Caco-2 (cell line): ENCODE data around the gene NME3. TPM values are rescaled to one million over a fixed set of nuclear protein-coding genes. Genes with fewer than 3 reads are reported as not detected.

Source experiments
- BruUV-seq: library from RNA; stranded (reverse); fragments of 400-500 nt; replicated peaks from 2 replicates; lab custom pipeline; 2021; lab: Mats Ljungman, UMichigan
- CTCF ChIA-PET: fragments of 300-600 bp; sonication (Branson Sonifier 250); formaldehyde crosslinking; loops from one replicate; lab custom pipeline; 2022; ENCODE audit warnings: antibody characterized with exemption; lab: Charles Lee
- POLR2A ChIA-PET: fragments of 300-600 bp; sonication (Branson Sonifier 250); formaldehyde crosslinking; loops from one replicate; lab custom pipeline; 2022; ENCODE audit warnings: antibody characterized with exemption; lab: Charles Lee
- DNase-seq, 2 experiments: peaks; one replicate each; pipeline versions ENCODE4 v3.0.0 to v3.0.0-alpha.2; 2020 to 2022
- H3K27me3 ChIP-seq: replicated peaks from 2 replicates; pipeline ENCODE4 v1.6.0; 2011; ENCODE audit warnings: low read length; ENCODE audit not compliant: control insufficient read depth, insufficient read depth
- H3K36me3 ChIP-seq: 2 replicates; pipeline ENCODE4 v1.5.1; 2011; ENCODE audit warnings: low read length; ENCODE audit not compliant: control insufficient read depth, insufficient read depth
- H3K4me1 ChIP-seq: fragments of 250-450 bp; sonication (Bioruptor Pico); 2 replicates; pipeline ENCODE4 v1.5.1; 2020; ENCODE audit warnings: mild to moderate bottlenecking
- H3K4me3 ChIP-seq: 2 replicates; pipeline ENCODE4 v1.5.1; 2011; ENCODE audit warnings: low read depth, mild to moderate bottlenecking, control low read depth, low read length
- H3K9me3 ChIP-seq: fragments of 250-450 bp; sonication (Bioruptor Pico); 2 replicates; pipeline ENCODE4 v1.5.1; 2020; ENCODE audit warnings: mild to moderate bottlenecking, moderate library complexity
- H3K27ac Mint-ChIP-seq: one replicate; pipeline ENCODE4 v1.8.0; 2022; ENCODE audit warnings: mixed read lengths; ENCODE audit not compliant: unreplicated experiment
- H3K27me3 Mint-ChIP-seq: one replicate; pipeline ENCODE4 v1.8.0; 2022; ENCODE audit warnings: mixed read lengths; ENCODE audit not compliant: insufficient read depth, unreplicated experiment
- H3K36me3 Mint-ChIP-seq: one replicate; pipeline ENCODE4 v1.8.0; 2022; ENCODE audit warnings: mild to moderate bottlenecking, mixed read lengths; ENCODE audit not compliant: insufficient read depth, unreplicated experiment
- H3K4me1 Mint-ChIP-seq: one replicate; pipeline ENCODE4 v1.8.0; 2022; ENCODE audit warnings: low read depth, mixed read lengths; ENCODE audit not compliant: unreplicated experiment
- H3K4me3 Mint-ChIP-seq: one replicate; pipeline ENCODE4 v1.8.0; 2022; ENCODE audit warnings: mild to moderate bottlenecking, moderate library complexity, mixed read lengths; ENCODE audit not compliant: unreplicated experiment
- H3K9me3 Mint-ChIP-seq: one replicate; pipeline ENCODE4 v1.8.0; 2022; ENCODE audit warnings: mixed read lengths; ENCODE audit not compliant: unreplicated experiment
- intact Hi-C: fragments of 100-400 bp; cut with micrococcal nuclease; formaldehyde crosslinking; loops from one replicate; pipeline ENCODE4 v1.10.0; 2022; ENCODE audit not compliant: unreplicated experiment
- total RNA-seq: library from RNA; stranded (reverse); gene quantifications from 2 replicates; pipeline ENCODE4 v1.2.3, GENCODE V29; 2022
- TF ChIP-seq, protein P1 (sequence below), 2 experiments: fragments of 200-600 bp in 1 of 2; IDR thresholded peaks; 1 replicate in 1 of 2; 2 replicates in 1 of 2; pipeline versions ENCODE4 v1.5.1 to v1.8.0; 2011 to 2022; ENCODE audit warnings: antibody characterized with exemption in 1 of 2, control low read depth in 1 of 2, inconsistent platforms in 1 of 2, low read depth in 1 of 2, low read length in 1 of 2, mild to moderate bottlenecking in 1 of 2, moderate library complexity in 1 of 2; ENCODE audit not compliant: insufficient read depth in 1 of 2, severe bottlenecking in 1 of 2, unreplicated experiment in 1 of 2

Gene NME3
- total RNA-seq, 1 experiment from 2014 or later, result 7.0 TPM

DNA sequence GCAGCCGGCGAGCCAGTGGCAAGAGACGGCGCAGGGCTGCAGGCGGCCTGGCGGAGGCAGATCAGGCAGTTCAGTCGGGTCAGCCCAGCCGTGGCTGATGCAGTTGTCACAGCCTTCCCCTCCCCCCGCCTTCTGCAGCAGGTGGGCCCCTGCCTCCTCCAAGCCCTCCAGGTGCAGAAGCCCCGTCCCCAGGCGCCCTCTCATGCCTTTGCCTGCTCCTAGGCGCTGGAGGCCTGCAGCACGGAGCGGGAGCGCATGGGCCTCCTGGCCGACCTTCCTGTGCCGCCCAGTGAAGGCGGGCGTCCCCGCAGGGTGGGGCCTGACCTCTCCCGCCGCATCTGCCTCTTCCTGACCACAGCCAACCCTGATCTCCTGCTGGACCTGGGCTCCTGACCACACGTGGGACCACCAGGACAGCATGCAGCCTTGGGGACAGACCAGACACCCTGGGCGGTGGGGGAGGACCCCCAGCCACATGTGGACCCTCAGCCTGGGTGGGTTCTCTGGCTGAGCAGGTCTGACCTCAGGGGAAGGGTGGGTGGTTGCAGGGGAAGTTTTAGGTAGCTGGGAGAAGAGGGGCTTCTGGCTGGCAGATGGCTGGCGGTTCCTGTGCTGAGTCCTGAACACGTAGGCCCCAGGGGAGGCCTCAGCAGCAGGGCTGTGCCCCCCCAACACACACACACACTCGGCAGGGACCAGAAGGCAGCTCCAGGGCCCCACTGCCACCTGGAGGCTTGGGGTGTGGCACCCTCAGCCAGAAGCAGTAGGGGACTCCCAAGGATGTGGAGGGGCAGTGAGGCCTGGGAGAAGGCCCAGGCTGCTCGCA is 4.7 kb upstream of the NME3 start:
- H3K9me3 ChIP-seq, result no peaks in the 10 kb centered on the region
- H3K36me3 ChIP-seq, result no peaks in the 10 kb centered on the region
- DNase-seq, result no peak
- BruUV-seq, result no TSS peak
- intact Hi-C loops, result no loop called here
- no peaks in the 10 kb centered on the region for H3K27me3 ChIP-seq
- Mint-ChIP-seq H3K27ac (no peak overlapping the region), H3K4me1 (no peaks in the 10 kb centered on the region), H3K9me3 (no peaks in the 10 kb centered on the region), H3K4me3 (no peak overlapping the region), H3K27me3 (no peaks in the 10 kb centered on the region), H3K36me3 (peaks cover 80% of the 10 kb centered on the region)
- ChIA-PET POLR2A (no interaction called here), CTCF (no interaction called here)
- H3K4me1 ChIP-seq, result peaks cover 11% of the 10 kb centered on the region
- H3K4me3 ChIP-seq, result no peak overlapping the region; the same call in 1 of the 2 replicates
- TF ChIP-seq, protein P1, sequence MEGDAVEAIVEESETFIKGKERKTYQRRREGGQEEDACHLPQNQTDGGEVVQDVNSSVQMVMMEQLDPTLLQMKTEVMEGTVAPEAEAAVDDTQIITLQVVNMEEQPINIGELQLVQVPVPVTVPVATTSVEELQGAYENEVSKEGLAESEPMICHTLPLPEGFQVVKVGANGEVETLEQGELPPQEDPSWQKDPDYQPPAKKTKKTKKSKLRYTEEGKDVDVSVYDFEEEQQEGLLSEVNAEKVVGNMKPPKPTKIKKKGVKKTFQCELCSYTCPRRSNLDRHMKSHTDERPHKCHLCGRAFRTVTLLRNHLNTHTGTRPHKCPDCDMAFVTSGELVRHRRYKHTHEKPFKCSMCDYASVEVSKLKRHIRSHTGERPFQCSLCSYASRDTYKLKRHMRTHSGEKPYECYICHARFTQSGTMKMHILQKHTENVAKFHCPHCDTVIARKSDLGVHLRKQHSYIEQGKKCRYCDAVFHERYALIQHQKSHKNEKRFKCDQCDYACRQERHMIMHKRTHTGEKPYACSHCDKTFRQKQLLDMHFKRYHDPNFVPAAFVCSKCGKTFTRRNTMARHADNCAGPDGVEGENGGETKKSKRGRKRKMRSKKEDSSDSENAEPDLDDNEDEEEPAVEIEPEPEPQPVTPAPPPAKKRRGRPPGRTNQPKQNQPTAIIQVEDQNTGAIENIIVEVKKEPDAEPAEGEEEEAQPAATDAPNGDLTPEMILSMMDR (IDR thresholded peaks at IDR 0.05; ENCODE audit: insufficient read depth in 1 of 2, low read depth in 1 of 2, low read length in 1 of 2, severe bottlenecking in 1 of 2, unreplicated experiment in 1 of 2), result no peak

DNA sequence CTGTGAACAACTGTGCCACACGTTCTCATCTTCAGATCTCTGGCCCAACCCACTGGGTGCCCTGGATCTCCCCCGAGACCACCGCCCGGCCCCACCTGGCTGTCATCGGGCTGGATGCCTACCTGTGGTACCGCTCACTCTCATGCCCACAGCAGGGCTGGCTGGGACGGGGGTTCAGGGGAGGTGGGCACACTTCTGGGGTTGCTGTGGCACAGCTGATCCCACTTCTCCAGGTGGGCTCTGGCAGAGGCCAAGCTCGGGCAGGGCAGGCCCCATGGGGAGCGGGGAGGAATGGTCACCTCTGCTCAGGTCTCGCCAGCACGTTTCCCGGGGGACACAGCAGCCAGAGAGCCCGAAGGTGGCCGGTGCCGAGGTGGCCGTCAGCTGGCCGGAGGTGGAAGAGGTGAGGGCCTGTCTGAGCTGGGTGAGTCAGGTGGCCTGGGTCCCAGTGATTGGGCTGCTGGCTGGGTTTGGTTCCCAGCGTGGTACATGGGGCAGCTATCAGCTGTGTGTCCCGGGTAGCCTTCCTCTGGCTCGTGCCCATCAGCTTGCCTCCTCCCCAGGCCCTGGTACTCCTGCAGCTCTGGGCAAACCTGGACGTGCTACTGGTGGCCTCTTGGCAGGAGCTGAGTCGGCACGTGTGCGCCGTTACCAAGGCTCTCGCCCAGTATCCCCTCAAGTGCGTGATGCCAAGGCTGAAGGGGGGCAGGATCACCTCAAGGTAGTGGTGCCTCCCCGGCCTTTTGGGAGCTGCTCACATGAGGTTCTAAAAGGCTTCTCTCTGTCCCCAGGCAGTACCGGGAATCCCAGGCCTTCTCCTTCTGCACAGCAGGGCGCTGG is 3.9 kb upstream of the NME3 start:
- H3K36me3 Mint-ChIP-seq, result peaks cover 77% of the 10 kb centered on the region
- intact Hi-C loops, result no loop called here

More for the DNA sequence above, 3.9 kb upstream of the NME3 start:
- ChIA-PET CTCF (interaction anchor here (1.5 to 1.6 kb wide), 2 partner anchors 7 to 70 kb away, joined by 4 to 10 read pairs; partner anchors contain the start of genes MAPK8IP3, NUBP2 and SPSB3), POLR2A (interaction anchor here (1.1 kb wide), 1 partner anchor 7 kb away, joined by 4 read pairs; the partner anchor contains the start of genes NUBP2 and SPSB3)
- DNase-seq, result no peak
- Mint-ChIP-seq H3K9me3 (no peaks in the 10 kb centered on the region), H3K27ac (no peak overlapping the region), H3K4me3 (no peak overlapping the region), H3K27me3 (no peaks in the 10 kb centered on the region), H3K4me1 (no peaks in the 10 kb centered on the region)
- TF ChIP-seq, protein P1 (IDR thresholded peaks at IDR 0.05; ENCODE audit: insufficient read depth in 1 of 2, low read depth in 1 of 2, low read length in 1 of 2, severe bottlenecking in 1 of 2, unreplicated experiment in 1 of 2), result no peak
- H3K4me1 ChIP-seq, result peaks cover 8% of the 10 kb centered on the region
- no peaks in the 10 kb centered on the region for H3K27me3 ChIP-seq
- no peak overlapping the region; the same call in 1 of the 2 replicates for H3K4me3 ChIP-seq
- H3K36me3 ChIP-seq, result no peaks in the 10 kb centered on the region
- BruUV-seq, result no TSS peak
- no peaks in the 10 kb centered on the region for H3K9me3 ChIP-seq
